ENCODE data around the gene C16orf90. TPM values are rescaled to one million over a fixed set of nuclear protein-coding genes. Genes with fewer than 3 reads are reported as not detected.
"Not testable (repeated sequence)": the region's sequence is repeated elsewhere in the genome, so short reads cannot be mapped to it uniquely, and the experiment has no call there.

Gene C16orf90
- not detected for total RNA-seq

DNA sequence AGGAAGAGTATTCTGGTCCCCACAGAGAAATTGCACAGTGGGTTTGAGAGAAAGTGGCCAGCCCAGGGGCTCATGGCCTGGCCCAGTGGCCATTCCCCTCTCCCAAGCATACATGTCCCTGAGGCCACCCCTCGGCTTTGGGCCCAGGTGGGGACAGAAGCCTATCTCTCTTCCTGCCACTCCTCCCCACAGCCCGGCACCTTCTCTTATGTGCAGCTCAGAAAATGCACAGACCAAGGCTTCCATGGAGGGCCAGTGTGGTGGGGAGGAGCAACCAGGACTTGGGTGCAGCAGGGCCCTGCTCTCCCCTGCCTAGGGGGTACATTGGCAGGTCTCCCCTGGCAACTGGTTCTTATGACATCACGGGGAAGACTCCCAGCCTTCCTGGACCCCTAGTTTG lies at the start of gene C16orf90:
Gene C16orf90, minus strand, starts transcription at position 314 of the 400 bp plus-strand sequence. Its CDS starts 68 bp downstream, at position 246.
- DNase-seq (ENCODE audit: low spot score in 2 of 2) (no peak), FAIRE-seq (no peak)

DNA sequence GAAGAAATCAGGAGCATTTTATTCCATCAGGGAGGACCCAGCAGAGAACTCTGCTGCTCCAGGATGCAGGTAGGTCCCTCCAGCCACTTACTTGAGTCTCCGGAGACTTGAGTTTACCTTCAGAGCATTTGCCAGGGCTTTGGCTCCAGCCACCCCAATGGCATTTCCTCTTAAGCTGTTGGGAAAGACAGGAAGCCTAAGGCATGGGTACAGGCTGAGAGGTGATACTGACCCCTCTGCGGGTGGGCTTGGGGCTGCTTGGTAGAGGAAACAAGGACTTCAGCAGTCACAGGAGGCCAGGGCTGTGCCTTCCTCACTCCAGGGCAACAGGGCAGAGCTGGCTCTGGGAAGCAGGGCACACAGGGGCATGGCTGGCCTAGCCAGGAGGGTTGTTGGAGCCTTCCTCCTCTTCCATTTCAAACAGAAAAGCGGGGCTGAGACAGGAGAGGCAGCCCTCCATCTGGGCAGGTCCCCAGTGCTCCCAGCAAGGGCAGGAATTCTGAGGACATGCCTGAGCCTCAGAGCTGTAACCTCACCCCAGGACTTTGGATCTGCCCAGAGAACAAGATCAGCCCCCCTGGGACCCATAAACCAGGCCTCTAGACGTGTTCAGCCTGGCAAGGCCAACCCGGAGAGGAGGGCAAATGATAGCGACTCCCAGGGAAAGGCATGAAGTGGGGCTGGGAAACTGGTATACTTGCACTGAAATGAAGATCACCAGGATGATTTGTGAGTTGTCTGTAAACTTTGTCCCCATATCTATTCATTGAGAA lies 47.5 kb upstream of the C16orf90 start:
- FAIRE-seq (no peak), DNase-seq (ENCODE audit: low spot score in 2 of 2) (no peak)

GRCh38 chr16:3541527-3542155 lies 46.4 kb upstream of the C16orf90 start:
- FAIRE-seq: no peak

DNA sequence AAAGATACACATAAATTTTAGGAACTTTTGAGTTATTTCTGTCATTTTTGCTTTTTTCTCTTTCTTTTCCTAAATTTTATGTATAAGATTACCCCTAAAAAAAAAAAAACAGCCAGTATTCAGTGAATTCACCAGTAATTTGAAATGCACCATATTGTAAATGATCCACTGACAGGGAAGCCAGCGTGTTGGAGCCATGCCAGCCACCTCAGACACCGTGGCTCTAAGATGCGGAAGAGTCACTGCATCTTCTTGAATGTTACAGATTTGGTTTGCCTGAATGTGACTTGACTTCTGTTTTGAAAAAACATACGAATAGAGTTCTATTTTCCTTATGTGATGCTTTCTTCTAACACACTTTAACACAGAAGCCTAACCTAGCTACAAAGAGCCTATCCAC lies 42.9 kb upstream of the C16orf90 start:
- no peak for DNase-seq (ENCODE audit: low spot score in 2 of 2)
- no peak for FAIRE-seq

More at GRCh38 chr16:3541527-3542155, 46.4 kb upstream of the C16orf90 start:
- DNase-seq (ENCODE audit: low spot score in 2 of 2): no peak

- DNase-seq (ENCODE audit: low spot score in 2 of 2) (peak in 1 of 2 donors; percentile 22), FAIRE-seq (no peak)
Observed at GRCh38 chr16:3536851-3537250, 41.6 kb upstream of the C16orf90 start.

- DNase-seq (ENCODE audit: low spot score in 2 of 2): no peak
- no peak for FAIRE-seq
Observed at GRCh38 chr16:3536271-3536731, 41.0 kb upstream of the C16orf90 start.

DNA sequence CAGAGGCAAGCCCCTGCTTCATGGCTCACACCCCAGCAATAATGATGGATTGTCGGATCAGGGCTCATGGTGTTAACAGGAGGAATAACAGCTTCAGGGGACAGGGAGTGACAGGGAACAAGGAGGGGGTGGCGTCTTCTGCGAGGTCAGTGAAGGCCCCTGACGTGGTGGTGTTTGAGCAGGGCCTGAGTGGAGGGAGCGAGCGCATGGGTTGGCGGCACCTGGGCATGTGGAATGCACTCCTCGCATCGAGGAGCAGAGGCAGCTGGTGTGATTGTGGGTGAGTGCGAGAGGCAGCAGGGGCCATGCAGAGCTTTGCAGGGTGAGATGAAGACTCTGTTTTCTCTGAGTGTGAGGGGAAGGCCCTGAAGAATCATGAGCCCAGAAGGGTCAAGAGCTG lies 38.8 kb upstream of the C16orf90 start:
- DNase-seq (ENCODE audit: low spot score in 2 of 2) (no peak), FAIRE-seq (no peak)

DNA sequence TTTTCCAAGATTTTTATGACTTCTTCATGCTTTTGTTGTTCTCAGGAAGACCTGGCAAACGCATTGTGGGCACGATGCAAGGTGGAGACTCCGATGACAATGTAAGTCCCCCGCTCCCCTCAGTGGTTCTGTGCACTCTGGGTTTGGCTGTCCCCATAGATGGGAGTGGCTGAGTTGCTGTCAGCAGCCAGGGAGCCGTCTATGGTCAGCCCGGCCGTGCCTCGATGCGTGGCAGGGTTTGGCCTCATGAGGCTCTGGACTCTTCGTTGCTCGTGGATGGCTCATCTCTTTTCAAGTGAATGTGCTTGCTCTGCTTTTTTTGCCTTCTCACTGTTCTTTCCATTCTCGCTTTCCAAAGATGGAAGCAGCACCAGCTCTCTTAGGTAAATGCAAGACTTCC lies 37.5 kb upstream of the C16orf90 start:
- no peak for DNase-seq (ENCODE audit: low spot score in 2 of 2)
- FAIRE-seq: no peak

DNA sequence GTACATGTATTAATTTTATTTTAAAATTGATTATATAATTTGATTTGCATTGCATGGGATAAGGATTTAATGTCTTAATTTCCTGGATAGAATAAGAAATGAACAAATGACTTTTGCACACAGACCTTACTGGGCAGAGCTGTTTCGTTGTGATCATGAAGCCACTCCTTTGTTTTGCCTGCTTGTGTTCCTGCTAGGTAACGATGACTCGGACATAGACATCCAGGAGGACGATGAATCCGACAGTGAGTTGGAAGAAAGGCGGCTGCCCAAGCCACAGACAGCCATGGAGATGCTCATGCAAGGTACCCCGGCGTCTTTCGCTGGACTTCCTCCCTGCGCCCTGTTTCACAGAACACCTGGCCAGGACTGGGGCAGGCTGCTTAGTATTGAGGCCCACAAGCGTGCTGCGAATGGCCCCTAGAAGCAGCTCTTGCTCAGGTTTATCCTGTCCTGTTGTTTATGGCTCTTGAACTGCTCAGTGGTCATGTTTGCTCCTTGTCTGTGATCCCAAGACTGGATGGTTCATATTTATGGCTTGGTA lies 35.2 kb upstream of the C16orf90 start:
- FAIRE-seq (no peak), DNase-seq (ENCODE audit: low spot score in 2 of 2) (no peak)

DNA sequence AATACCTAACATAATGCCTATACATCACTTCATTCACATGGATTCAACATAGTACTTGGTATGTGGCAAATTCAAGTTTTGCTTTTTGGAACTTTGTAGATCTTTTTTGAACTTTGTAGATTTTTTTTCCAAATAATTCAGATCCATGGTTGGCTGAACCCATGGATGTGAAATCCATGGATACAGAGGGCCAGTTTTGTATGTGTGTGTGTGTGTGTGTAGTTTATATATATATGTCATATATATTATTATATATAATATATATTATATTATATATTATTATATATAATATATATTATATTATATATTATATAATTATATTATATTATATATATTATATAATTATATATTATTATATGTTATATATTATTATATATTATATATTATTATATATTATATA lies 33.9 kb upstream of the C16orf90 start:
- DNase-seq (ENCODE audit: low spot score in 2 of 2) (no peak), FAIRE-seq (no peak)

- DNase-seq (ENCODE audit: low spot score in 2 of 2) (no peak), FAIRE-seq (no peak)
Observed at GRCh38 chr16:3528406-3528805, 33.1 kb upstream of the C16orf90 start.

- not testable (repeated sequence) for FAIRE-seq; DNase-seq (ENCODE audit: low spot score in 2 of 2)
Observed at GRCh38 chr16:3527216-3527829, 32.0 kb upstream of the C16orf90 start.

DNA sequence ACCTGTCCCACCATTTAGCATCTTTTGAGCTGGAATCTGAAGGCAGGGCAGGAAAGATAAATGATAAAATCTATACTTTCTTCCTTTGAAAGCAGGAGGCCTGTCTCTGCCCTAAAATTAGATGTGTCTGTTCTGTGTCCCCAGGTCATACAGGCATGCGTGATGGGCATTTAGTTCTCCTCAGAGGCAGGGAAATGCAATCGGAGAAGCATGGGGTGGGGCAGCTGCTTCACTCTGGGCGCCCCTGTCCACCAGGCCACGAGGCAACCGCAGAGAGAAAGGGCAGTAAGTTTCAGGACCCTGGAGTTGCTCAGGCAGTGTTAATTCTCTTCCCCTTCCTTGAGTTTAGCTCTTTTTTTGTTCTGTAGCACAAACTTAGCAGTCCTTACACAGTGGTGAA lies 30.7 kb upstream of the C16orf90 start:
- DNase-seq (ENCODE audit: low spot score in 2 of 2) (no peak), FAIRE-seq (no peak)

DNA sequence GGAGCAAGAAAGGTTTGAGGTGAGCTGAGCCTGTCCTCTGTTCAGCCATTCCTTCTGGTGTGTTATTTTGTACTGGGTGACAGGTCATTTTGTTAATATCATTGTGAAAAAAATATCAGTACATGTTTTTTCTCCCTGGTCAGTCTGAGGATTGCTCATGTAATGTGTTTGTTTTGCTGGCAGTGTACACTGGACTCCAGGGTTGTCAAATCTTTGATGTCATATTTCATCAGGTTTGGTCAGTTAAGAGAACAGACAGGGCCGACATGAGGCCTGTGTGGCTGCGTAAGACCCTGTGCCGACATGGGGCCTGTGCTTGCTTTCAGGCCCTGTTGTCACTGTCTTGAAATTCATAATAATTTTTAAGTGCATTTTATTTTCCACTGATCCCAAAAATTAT lies 28.0 kb upstream of the C16orf90 start:
- DNase-seq (ENCODE audit: low spot score in 2 of 2): no peak
- no peak for FAIRE-seq

- DNase-seq (ENCODE audit: low spot score in 2 of 2) (no peak), FAIRE-seq (no peak)
Observed at GRCh38 chr16:3520841-3521240, 25.6 kb upstream of the C16orf90 start.

GRCh38 chr16:3520413-3520812 lies 25.1 kb upstream of the C16orf90 start:
- FAIRE-seq (no peak), DNase-seq (ENCODE audit: low spot score in 2 of 2) (no peak)

DNA sequence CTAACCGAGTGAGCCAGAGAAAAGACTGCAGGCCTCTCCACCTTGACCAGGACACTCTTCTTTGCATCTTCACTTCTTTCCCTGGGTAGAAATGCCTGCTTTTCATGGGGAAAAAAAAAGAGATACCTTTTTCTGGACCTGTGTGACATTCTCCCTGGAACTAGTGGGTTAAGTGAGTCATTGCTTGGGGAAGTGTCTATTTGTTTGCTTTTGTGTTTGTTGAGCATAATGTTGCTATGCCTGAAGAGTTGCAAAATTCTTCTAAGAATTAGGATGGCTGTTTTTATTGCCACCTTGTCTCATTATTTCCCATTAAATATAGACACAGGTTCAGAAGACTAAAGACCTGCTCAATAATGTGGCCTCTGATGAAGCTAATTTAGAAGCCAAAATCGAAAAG lies 24.3 kb upstream of the C16orf90 start:
- DNase-seq (ENCODE audit: low spot score in 2 of 2) (no peak), FAIRE-seq (no peak)

- no peak for DNase-seq (ENCODE audit: low spot score in 2 of 2)
- no peak for FAIRE-seq
Observed at GRCh38 chr16:3518986-3519348, 23.7 kb upstream of the C16orf90 start.

DNA sequence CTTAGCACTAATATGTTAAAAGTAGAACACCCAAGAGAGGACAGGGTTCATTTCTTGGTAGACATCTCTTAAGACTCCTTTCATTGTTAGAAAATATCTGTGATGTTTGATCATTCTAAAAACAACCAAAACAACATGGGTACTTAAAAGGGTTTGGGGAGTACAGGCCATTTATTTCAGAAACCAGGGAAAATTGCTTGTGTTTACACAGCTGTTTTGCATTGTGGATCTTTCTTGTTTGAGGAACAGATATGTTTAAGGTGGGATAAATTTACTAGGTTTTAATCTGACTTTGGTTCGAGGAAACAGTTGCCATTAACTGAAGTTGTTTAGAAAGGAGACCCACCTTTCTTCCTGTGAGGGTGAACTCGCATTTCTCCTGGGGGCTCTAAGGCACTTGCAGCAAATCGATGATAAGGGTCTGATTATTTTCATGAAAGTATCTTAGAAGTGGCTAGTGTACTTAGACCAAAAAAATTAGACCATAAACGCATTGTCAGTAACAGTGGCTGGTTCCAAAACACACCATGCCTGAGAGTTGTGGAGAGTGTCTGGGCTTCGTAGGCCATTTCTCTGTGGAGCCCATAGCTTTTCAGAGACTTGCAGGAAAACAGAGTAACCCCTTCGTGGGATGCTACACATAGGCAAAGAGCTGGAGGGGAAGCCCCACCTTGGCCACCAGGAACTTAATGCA lies 23.1 kb upstream of the C16orf90 start:
- no peak for DNase-seq (ENCODE audit: low spot score in 2 of 2)
- no peak for FAIRE-seq

DNA sequence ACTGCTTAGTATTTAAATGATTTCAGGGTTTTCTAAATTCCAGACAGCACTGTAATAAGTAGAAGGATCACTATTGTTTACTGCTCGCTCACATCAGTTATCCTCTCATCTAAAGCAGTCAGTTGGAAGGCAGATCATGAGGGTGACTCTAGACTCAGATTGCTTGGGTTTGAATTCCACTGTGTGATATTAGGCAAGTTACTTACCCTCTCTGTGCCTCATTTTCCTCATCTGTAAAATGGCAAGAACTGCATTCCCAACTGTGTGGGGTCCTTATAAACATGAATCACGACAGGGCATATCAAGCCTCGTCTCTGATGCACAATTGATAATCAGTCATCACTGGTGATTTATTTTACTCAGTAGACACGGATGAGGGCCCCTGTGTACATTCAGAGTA lies 20.6 kb upstream of the C16orf90 start:
- DNase-seq (ENCODE audit: low spot score in 2 of 2) (no peak), FAIRE-seq (no peak)

DNA sequence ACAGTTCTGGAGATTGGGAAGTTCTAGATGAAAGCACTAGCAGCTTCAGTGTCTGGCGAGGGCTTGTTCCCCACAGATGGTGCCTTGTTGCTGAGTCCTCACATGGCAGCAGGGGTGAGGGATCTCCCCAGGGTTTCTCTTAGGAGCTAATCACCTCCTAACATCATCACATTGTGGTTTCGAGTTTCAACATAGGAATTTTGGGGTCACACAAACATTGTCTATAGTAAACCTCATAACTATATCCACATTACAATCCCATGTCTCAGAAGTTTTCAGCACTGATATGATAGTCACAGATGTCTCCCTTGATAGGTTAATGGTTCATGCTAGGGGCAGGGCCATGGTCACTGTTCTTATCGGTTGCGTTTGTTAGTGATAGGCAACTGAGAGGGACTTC lies 19.3 kb upstream of the C16orf90 start:
- DNase-seq (ENCODE audit: low spot score in 2 of 2) (no peak), FAIRE-seq (no peak)

Measured in frontal cortex (tissue), 4 donors.